H9 (cell line): ENCODE measurements around the gene SIK2. TPM values are rescaled to one million over a fixed set of nuclear protein-coding genes. Genes with fewer than 3 reads are reported as not detected.

ENCODE experiments used
- DNase-seq: peaks from one replicate; pipeline ENCODE4 v3.0.0-alpha.2; 2017
- H2AFZ ChIP-seq: one replicate; pipeline ENCODE4 v1.6.1; 2013; ENCODE audit warnings: mild to moderate bottlenecking, low read length, control low read depth, moderate library complexity
- H2AK5ac ChIP-seq: 2 replicates; pipeline ENCODE4 v1.6.1; 2013; ENCODE audit warnings: low read length, control low read depth, mixed read lengths; ENCODE audit not compliant: insufficient read length
- H2BK120ac ChIP-seq: one replicate; pipeline ENCODE4 v1.6.1; 2013; ENCODE audit warnings: low read depth, mild to moderate bottlenecking, low read length, control low read depth, inconsistent platforms; ENCODE audit not compliant: poor library complexity, severe bottlenecking
- H2BK12ac ChIP-seq: 2 replicates; pipeline ENCODE4 v1.6.1; 2013; ENCODE audit warnings: low read length, control low read depth, mixed read lengths, low read depth; ENCODE audit not compliant: insufficient read length
- H2BK15ac ChIP-seq: 2 replicates; pipeline ENCODE4 v1.6.1; 2013; ENCODE audit warnings: low read depth, low read length, control low read depth
- H2BK20ac ChIP-seq: one replicate; pipeline ENCODE4 v1.6.1; 2013; ENCODE audit warnings: low read depth, mild to moderate bottlenecking, low read length, control low read depth, inconsistent platforms; ENCODE audit not compliant: poor library complexity, severe bottlenecking
- H2BK5ac ChIP-seq: 2 replicates; pipeline ENCODE4 v1.6.1; 2013; ENCODE audit warnings: low read length, control low read depth, mixed read lengths; ENCODE audit not compliant: insufficient read length
- H3K14ac ChIP-seq: 2 replicates; pipeline ENCODE4 v1.6.1; 2013; ENCODE audit warnings: low read length, control low read depth; ENCODE audit not compliant: insufficient read depth
- H3K18ac ChIP-seq: 2 replicates; pipeline ENCODE4 v1.6.1; 2013; ENCODE audit warnings: low read depth, mild to moderate bottlenecking, mixed read lengths, low read length, control low read depth; ENCODE audit not compliant: insufficient read length
- H3K23ac ChIP-seq: 2 replicates; pipeline ENCODE4 v1.6.1; 2013; ENCODE audit warnings: low read length, control low read depth, mixed read lengths, low read depth; ENCODE audit not compliant: insufficient read length
- H3K23me2 ChIP-seq: 2 replicates; pipeline ENCODE4 v1.6.1; 2013; ENCODE audit warnings: low read depth, mild to moderate bottlenecking, mixed read lengths, low read length, control low read depth; ENCODE audit not compliant: insufficient read length, poor library complexity, severe bottlenecking
- H3K27ac ChIP-seq: 2 replicates; pipeline ENCODE4 v1.5.1; 2013; ENCODE audit warnings: low read length, control low read depth, mixed read lengths, low read depth; ENCODE audit not compliant: insufficient read length
- H3K27me3 ChIP-seq: 2 replicates; pipeline ENCODE4 v1.6.1; 2013; ENCODE audit warnings: low read length, control low read depth, inconsistent platforms; ENCODE audit not compliant: insufficient read depth
- H3K4ac ChIP-seq: 2 replicates; pipeline ENCODE4 v1.6.1; 2013; ENCODE audit warnings: low read depth, mild to moderate bottlenecking, control low read depth, inconsistent platforms, low read length, moderate library complexity
- H3K4me1 ChIP-seq: 2 replicates; pipeline ENCODE4 v1.6.1; 2013; ENCODE audit warnings: low read length, control low read depth, inconsistent platforms; ENCODE audit not compliant: insufficient read depth
- H3K4me2 ChIP-seq: 2 replicates; pipeline ENCODE4 v1.6.1; 2013; ENCODE audit warnings: low read length, control low read depth, mixed read lengths; ENCODE audit not compliant: insufficient read length, insufficient read depth
- H3K56ac ChIP-seq: 2 replicates; pipeline ENCODE4 v1.6.1; 2013; ENCODE audit warnings: low read depth, mild to moderate bottlenecking, mixed read lengths, low read length, control low read depth; ENCODE audit not compliant: insufficient read length
- H3K79me1 ChIP-seq: 2 replicates; pipeline ENCODE4 v1.6.1; 2013; ENCODE audit warnings: low read depth, mild to moderate bottlenecking, moderate library complexity, low read length, control low read depth, inconsistent platforms; ENCODE audit not compliant: insufficient read depth, poor library complexity, severe bottlenecking
- H3K79me2 ChIP-seq: 2 replicates; pipeline ENCODE4 v1.6.1; 2013; ENCODE audit warnings: low read length, control low read depth, inconsistent platforms; ENCODE audit not compliant: insufficient read depth
- H3K9ac ChIP-seq: 2 replicates; pipeline ENCODE4 v1.6.1; 2013; ENCODE audit warnings: low read length, control low read depth, mixed read lengths; ENCODE audit not compliant: insufficient read length; ENCODE audit errors: extremely low read depth
- H3K9me3 ChIP-seq: one replicate; pipeline ENCODE4 v1.6.1; 2013; ENCODE audit warnings: low read depth, low read length, inconsistent platforms; ENCODE audit not compliant: control insufficient read depth
- H3T11ph ChIP-seq: one replicate; pipeline ENCODE4 v1.6.1; 2013; ENCODE audit warnings: mild to moderate bottlenecking, low read length, control low read depth, inconsistent platforms
- H4K20me1 ChIP-seq: one replicate; pipeline ENCODE4 v1.6.1; 2013; ENCODE audit not compliant: control insufficient read depth, insufficient read length, insufficient read depth
- H4K5ac ChIP-seq: 2 replicates; pipeline ENCODE4 v1.6.1; 2013; ENCODE audit warnings: low read depth, mild to moderate bottlenecking, mixed read lengths, low read length, control low read depth; ENCODE audit not compliant: insufficient read length
- H4K8ac ChIP-seq: replicated peaks from 2 replicates; pipeline ENCODE4 v1.6.1; 2013; ENCODE audit warnings: low read length, control low read depth, mixed read lengths, low read depth; ENCODE audit not compliant: insufficient read length
- H4K91ac ChIP-seq: 2 replicates; pipeline ENCODE4 v1.6.1; 2013; ENCODE audit warnings: low read depth, mild to moderate bottlenecking, moderate library complexity, mixed read lengths, low read length, control low read depth; ENCODE audit not compliant: insufficient read length
- H3K27ac Mint-ChIP-seq, 3 experiments: 2 replicates in 2 of 3; 3 replicates in 1 of 3; pipeline ENCODE4 v1.8.0; 2020 to 2021; ENCODE audit warnings: mixed read lengths in 3 of 3, mild to moderate bottlenecking in 1 of 3, moderate library complexity in 1 of 3
- H3K27me3 Mint-ChIP-seq: 2 replicates; pipeline ENCODE4 v1.8.0; 2021; ENCODE audit warnings: low read depth, mild to moderate bottlenecking, moderate library complexity, mixed read lengths
- H3K36me3 Mint-ChIP-seq, 3 experiments: 2 replicates in 2 of 3; 3 replicates in 1 of 3; pipeline ENCODE4 v1.8.0; 2020 to 2021; ENCODE audit warnings: low read depth in 3 of 3, mixed read lengths in 3 of 3; ENCODE audit not compliant: insufficient read depth in 1 of 3
- H3K4me1 Mint-ChIP-seq, 2 experiments: 2 replicates each; pipeline ENCODE4 v1.8.0; 2020; ENCODE audit warnings: mixed read lengths in 2 of 2
- H3K4me3 Mint-ChIP-seq, 2 experiments: 2 replicates in 1 of 2; 3 replicates in 1 of 2; pipeline ENCODE4 v1.8.0; 2020 to 2021; ENCODE audit warnings: mild to moderate bottlenecking in 2 of 2, mixed read lengths in 2 of 2, moderate library complexity in 1 of 2
- H3K9me3 Mint-ChIP-seq, 2 experiments: 2 replicates in 1 of 2; 3 replicates in 1 of 2; pipeline ENCODE4 v1.8.0; 2020; ENCODE audit warnings: mild to moderate bottlenecking in 2 of 2, mixed read lengths in 2 of 2, moderate library complexity in 1 of 2
- WGBS: extraction: QIAGEN DNeasy Blood & Tissue Kit; methylation state at CpG from one replicate; pipeline ENCODE4 v1.1.7; 2013; ENCODE audit warnings: missing lambda C conversion rate, low lambda C conversion rate, mixed read lengths; ENCODE audit not compliant: insufficient read length; ENCODE audit errors: extremely low coverage; 5-methylcytosine and 5-hydroxymethylcytosine counted together
- total RNA-seq: library from RNA; stranded (reverse); gene quantifications from 2 replicates; pipeline ENCODE4 v1.2.1, GENCODE V29; 2021
- TF ChIP-seq, protein P1 (sequence below): fragments of 200-600 bp; sonication (generic); conservative IDR thresholded peaks from 3 replicates; pipeline ENCODE4 v1.8.0; 2021; ENCODE audit warnings: antibody characterized with exemption, mild to moderate bottlenecking

The SIK2 gene
- total RNA-seq, 1 experiment from 2014 or later: 7.5 TPM

- no peaks in the 10 kb centered on the region for H3K9me3 ChIP-seq
- H4K20me1 ChIP-seq: no peaks in the 10 kb centered on the region
- no peak for DNase-seq
- no peaks in the 10 kb centered on the region for H3K79me1 ChIP-seq
- H4K91ac ChIP-seq: no peak overlapping the region
- H2AFZ ChIP-seq: no peak overlapping the region
- no peak overlapping the region for H3K9ac ChIP-seq
- no peak overlapping the region for H3T11ph ChIP-seq
- no peak overlapping the region for H3K56ac ChIP-seq
- no peaks in the 10 kb centered on the region for H3K27me3 ChIP-seq
- H3K18ac ChIP-seq: no peak overlapping the region
- H3K79me2 ChIP-seq: no peaks in the 10 kb centered on the region
- no peak overlapping the region for H2BK120ac ChIP-seq
- no peak overlapping the region for H2BK15ac ChIP-seq
- no peak overlapping the region for H2BK20ac ChIP-seq
- no peak overlapping the region for H3K23ac ChIP-seq
- no peaks in the 10 kb centered on the region for H3K23me2 ChIP-seq
- H3K27me3 Mint-ChIP-seq: no peaks in the 10 kb centered on the region
- 0 out of 7 replicates have a peak overlapping the region, but pooled peaks of 1 of the 3 experiments have one; percentile 28 for H3K27ac Mint-ChIP-seq
- H3K9me3 Mint-ChIP-seq: no peaks in the 10 kb centered on the region
- no peak overlapping the region for H2BK12ac ChIP-seq
- H3K4ac ChIP-seq: no peak overlapping the region
- no peaks in the 10 kb centered on the region for H3K4me1 ChIP-seq
- H3K4me3 Mint-ChIP-seq: no peak overlapping the region
- H4K5ac ChIP-seq: no peak overlapping the region
- peaks cover 3 to 5% of the 10 kb centered on the region in 2 experiments; a peak in 2 of 4 replicates for H3K4me1 Mint-ChIP-seq
- H3K36me3 Mint-ChIP-seq: no peaks in the 10 kb centered on the region
- no peak overlapping the region for H3K27ac ChIP-seq
- no CpG with 5 or more reads among the region's 4 CpGs for WGBS
- H2BK5ac ChIP-seq: no peak overlapping the region
- no peak overlapping the region for H3K4me2 ChIP-seq
- H2AK5ac ChIP-seq: no peak overlapping the region
- no peak overlapping the region for H3K14ac ChIP-seq
- TF ChIP-seq, protein P1, sequence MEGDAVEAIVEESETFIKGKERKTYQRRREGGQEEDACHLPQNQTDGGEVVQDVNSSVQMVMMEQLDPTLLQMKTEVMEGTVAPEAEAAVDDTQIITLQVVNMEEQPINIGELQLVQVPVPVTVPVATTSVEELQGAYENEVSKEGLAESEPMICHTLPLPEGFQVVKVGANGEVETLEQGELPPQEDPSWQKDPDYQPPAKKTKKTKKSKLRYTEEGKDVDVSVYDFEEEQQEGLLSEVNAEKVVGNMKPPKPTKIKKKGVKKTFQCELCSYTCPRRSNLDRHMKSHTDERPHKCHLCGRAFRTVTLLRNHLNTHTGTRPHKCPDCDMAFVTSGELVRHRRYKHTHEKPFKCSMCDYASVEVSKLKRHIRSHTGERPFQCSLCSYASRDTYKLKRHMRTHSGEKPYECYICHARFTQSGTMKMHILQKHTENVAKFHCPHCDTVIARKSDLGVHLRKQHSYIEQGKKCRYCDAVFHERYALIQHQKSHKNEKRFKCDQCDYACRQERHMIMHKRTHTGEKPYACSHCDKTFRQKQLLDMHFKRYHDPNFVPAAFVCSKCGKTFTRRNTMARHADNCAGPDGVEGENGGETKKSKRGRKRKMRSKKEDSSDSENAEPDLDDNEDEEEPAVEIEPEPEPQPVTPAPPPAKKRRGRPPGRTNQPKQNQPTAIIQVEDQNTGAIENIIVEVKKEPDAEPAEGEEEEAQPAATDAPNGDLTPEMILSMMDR: peak; percentile 86; the same call in 2 of the 3 replicates
- no peak overlapping the region for H4K8ac ChIP-seq
Measured at GRCh38 chr11:111777094-111778046, 175.1 kb downstream of the SIK2 start.
